SK-N-SH treated with all-trans-retinoic acid at 6 μM for 48 hours (cell line): ENCODE measurements around the gene C1QTNF5.

ENCODE experiments used
- ARNTL ChIP-seq: fragments of 450-650 bp; formaldehyde crosslinking; IDR thresholded peaks from 2 replicates; pipeline ENCODE4 v1.5.0; 2020; ENCODE audit warnings: low read depth, mild to moderate bottlenecking, moderate library complexity, borderline replicate concordance
- CREB5 ChIP-seq: fragments of 250-450 bp; sonication (Bioruptor Pico); IDR thresholded peaks from 2 replicates; pipeline ENCODE4 v1.5.1; 2020; ENCODE audit warnings: low read depth, mild to moderate bottlenecking, moderate library complexity
- ESRRG ChIP-seq: fragments of 250-450 bp; sonication (Bioruptor Pico); IDR thresholded peaks from 2 replicates; pipeline ENCODE4 v1.6.1; 2021; ENCODE audit warnings: mild to moderate bottlenecking
- ISL1 ChIP-seq: fragments of 250-450 bp; sonication (Bioruptor Pico); IDR thresholded peaks from 2 replicates; pipeline ENCODE4 v2.1.2; 2022; ENCODE audit warnings: mild to moderate bottlenecking, moderate library complexity
- OSR1 ChIP-seq: fragments of 250-450 bp; sonication (Bioruptor Pico); IDR thresholded peaks from 2 replicates; pipeline ENCODE4 v1.8.0; 2022; ENCODE audit warnings: moderate library complexity, mild to moderate bottlenecking, inconsistent platforms
- TCF4 ChIP-seq: fragments of 250-450 bp; sonication (Bioruptor Pico); IDR thresholded peaks from 2 replicates; pipeline ENCODE4 v1.8.0; 2021; ENCODE audit warnings: mild to moderate bottlenecking, moderate library complexity, borderline replicate concordance
- TOX ChIP-seq: fragments of 250-450 bp; sonication (Bioruptor Pico); IDR thresholded peaks from 2 replicates; pipeline ENCODE4 v1.8.0; 2021; ENCODE audit warnings: mild to moderate bottlenecking, moderate library complexity, borderline replicate concordance
- ZC3H10 ChIP-seq: fragments of 250-450 bp; sonication (Bioruptor Pico); IDR thresholded peaks from 2 replicates; pipeline ENCODE4 v1.5.1; 2021; ENCODE audit warnings: mild to moderate bottlenecking, moderate library complexity
- ZFP3 ChIP-seq: fragments of 250-450 bp; sonication (Bioruptor Pico); IDR thresholded peaks from 2 replicates; pipeline ENCODE4 v1.5.0; 2020; ENCODE audit warnings: mild to moderate bottlenecking, moderate library complexity
- ZFP30 ChIP-seq: fragments of 450-650 bp; formaldehyde crosslinking; IDR thresholded peaks from 2 replicates; pipeline ENCODE4 v1.5.0; 2022; ENCODE audit warnings: mild to moderate bottlenecking, moderate library complexity
- ZNF70 ChIP-seq: fragments of 450-650 bp; formaldehyde crosslinking; IDR thresholded peaks from 2 replicates; pipeline ENCODE4 v1.5.0; 2020; ENCODE audit warnings: mild to moderate bottlenecking, moderate library complexity
- TF ChIP-seq, protein P1 (sequence below): fragments of 250-450 bp; sonication (Bioruptor Pico); IDR thresholded peaks from 2 replicates; pipeline ENCODE4 v1.8.0; 2020; ENCODE audit warnings: mild to moderate bottlenecking, moderate library complexity, borderline replicate concordance
- TF ChIP-seq, protein P2 (sequence below): fragments of 250-450 bp; sonication (Bioruptor Pico); IDR thresholded peaks from 2 replicates; pipeline ENCODE4 v1.8.0; 2021; ENCODE audit warnings: low read depth, mild to moderate bottlenecking, moderate library complexity, borderline replicate concordance

DNA sequence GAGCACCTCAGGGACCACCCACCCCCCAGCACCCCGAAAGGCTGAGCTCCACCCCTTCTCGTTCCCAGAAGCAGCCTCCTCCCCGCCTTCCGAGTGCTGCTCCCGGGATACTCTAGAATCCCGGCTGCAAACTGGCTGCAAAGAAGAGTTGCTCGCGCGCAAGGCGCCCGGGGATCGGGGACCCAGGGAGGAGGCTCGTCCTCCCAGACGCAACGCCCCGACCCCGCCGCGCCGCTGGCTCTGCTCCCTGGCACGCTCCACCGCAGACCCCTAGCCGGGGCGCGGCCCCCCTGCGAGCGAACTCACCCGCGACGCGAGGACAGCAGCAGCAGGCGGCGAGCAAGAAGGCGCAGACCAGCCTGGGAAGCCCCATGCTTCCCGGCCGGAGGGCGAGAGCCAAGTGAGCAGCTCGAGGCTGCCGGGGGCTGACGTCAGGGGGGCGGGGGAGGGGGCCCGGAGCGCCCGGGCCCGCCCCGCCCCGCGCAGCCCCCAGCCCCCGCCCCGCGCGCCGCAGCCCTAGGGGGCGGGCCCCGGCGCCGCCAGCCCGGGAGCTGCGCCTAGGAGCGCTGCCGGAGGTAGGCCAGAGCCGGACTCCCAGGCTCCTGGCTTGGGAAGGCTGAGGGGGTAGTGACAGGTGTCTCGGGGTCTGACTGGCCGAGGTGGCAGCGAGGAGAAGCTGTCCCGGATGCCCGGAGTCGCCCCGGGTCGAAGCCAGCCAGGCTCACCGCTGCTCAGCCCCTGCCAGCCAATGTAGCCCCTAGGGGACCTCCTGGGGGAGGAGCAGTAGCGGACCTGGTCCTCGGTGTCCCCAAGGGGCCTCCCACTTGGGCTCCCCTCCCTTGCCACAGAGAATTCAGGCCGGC is 23.7 kb downstream of the C1QTNF5 start, which contains the start of gene MCAM:
- TF ChIP-seq, protein P1, sequence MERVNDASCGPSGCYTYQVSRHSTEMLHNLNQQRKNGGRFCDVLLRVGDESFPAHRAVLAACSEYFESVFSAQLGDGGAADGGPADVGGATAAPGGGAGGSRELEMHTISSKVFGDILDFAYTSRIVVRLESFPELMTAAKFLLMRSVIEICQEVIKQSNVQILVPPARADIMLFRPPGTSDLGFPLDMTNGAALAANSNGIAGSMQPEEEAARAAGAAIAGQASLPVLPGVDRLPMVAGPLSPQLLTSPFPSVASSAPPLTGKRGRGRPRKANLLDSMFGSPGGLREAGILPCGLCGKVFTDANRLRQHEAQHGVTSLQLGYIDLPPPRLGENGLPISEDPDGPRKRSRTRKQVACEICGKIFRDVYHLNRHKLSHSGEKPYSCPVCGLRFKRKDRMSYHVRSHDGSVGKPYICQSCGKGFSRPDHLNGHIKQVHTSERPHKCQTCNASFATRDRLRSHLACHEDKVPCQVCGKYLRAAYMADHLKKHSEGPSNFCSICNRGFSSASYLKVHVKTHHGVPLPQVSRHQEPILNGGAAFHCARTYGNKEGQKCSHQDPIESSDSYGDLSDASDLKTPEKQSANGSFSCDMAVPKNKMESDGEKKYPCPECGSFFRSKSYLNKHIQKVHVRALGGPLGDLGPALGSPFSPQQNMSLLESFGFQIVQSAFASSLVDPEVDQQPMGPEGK (CRISPR knock-in tag): no peak
- TF ChIP-seq ESRRG (CRISPR knock-in tag): no peak
- TF ChIP-seq, protein P2, sequence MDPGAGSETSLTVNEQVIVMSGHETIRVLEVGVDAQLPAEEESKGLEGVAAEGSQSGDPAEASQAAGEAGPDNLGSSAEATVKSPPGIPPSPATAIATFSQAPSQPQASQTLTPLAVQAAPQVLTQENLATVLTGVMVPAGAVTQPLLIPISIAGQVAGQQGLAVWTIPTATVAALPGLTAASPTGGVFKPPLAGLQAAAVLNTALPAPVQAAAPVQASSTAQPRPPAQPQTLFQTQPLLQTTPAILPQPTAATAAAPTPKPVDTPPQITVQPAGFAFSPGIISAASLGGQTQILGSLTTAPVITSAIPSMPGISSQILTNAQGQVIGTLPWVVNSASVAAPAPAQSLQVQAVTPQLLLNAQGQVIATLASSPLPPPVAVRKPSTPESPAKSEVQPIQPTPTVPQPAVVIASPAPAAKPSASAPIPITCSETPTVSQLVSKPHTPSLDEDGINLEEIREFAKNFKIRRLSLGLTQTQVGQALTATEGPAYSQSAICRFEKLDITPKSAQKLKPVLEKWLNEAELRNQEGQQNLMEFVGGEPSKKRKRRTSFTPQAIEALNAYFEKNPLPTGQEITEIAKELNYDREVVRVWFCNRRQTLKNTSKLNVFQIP (CRISPR knock-in tag): no peak
- no peak for TF ChIP-seq CREB5 (CRISPR knock-in tag)
- TF ChIP-seq ZC3H10 (CRISPR knock-in tag): no peak
- TF ChIP-seq TOX: no peak
- no peak for TF ChIP-seq ZFP3
- TF ChIP-seq ZFP30: no peak
- no peak for TF ChIP-seq ISL1 (CRISPR knock-in tag)
- TF ChIP-seq OSR1 (CRISPR knock-in tag): no peak
- TF ChIP-seq ZNF70 (CRISPR knock-in tag): no peak
- no peak for TF ChIP-seq TCF4 (CRISPR knock-in tag)
- no peak for TF ChIP-seq ARNTL (CRISPR knock-in tag)
